ENCODE results near the gene ADIPOR1.
A peak's percentile ranks its signal among the peaks of the same experiment; 100 is the strongest.
"Not testable (repeated sequence)": the region's sequence is repeated elsewhere in the genome, so short reads cannot be mapped to it uniquely, and the experiment has no call there.

ADIPOR1 gene

GRCh38 chr1:202957733-202958543, at the start of gene ADIPOR1:
TSS of gene ADIPOR1 (minus strand) at chr1:202958312. CDS start at chr1:202951070, 7,242 bp downstream.
- peak; percentile 95 for DNase-seq

GRCh38 chr1:203006948-203007871, 49.1 kb upstream of the ADIPOR1 start, which contains the start of gene TMEM183A:
TSS of gene TMEM183A (plus strand) at chr1:203007374. CDS start at chr1:203007466, 92 bp downstream.
- peak; percentile 95 for DNase-seq

GRCh38 chr1:203005395-203006142, 47.5 kb upstream of the ADIPOR1 start:
- DNase-seq = not testable (repeated sequence)

- no peak for DNase-seq
Measured at GRCh38 chr1:203002951-203003350, 44.8 kb upstream of the ADIPOR1 start.

GRCh38 chr1:203001986-203002385, 43.9 kb upstream of the ADIPOR1 start:
- no peak for DNase-seq

- DNase-seq = no peak
Measured at GRCh38 chr1:203000217-203000944, 42.3 kb upstream of the ADIPOR1 start.

- DNase-seq = peak; percentile 75
Measured at GRCh38 chr1:202998836-202999750, 41.0 kb upstream of the ADIPOR1 start.

- DNase-seq = no peak
Measured at GRCh38 chr1:202994756-202995155, 36.6 kb upstream of the ADIPOR1 start.

GRCh38 chr1:202991112-202991511, 33.0 kb upstream of the ADIPOR1 start:
- no peak for DNase-seq

- DNase-seq = no peak
Measured at GRCh38 chr1:202989879-202990278, 31.8 kb upstream of the ADIPOR1 start.

- no peak for DNase-seq
Measured at GRCh38 chr1:202987922-202988583, 29.9 kb upstream of the ADIPOR1 start.

- DNase-seq = no peak
Measured at GRCh38 chr1:202987255-202987654, 29.1 kb upstream of the ADIPOR1 start.

GRCh38 chr1:202986120-202986519, 28.0 kb upstream of the ADIPOR1 start:
- DNase-seq = not testable (repeated sequence)

- no peak for DNase-seq
Measured at GRCh38 chr1:202982715-202983430, 24.8 kb upstream of the ADIPOR1 start.

GRCh38 chr1:202981939-202982338, 23.8 kb upstream of the ADIPOR1 start:
- DNase-seq = no peak

- no peak for DNase-seq
Measured at GRCh38 chr1:202979459-202979858, 21.3 kb upstream of the ADIPOR1 start.

- DNase-seq = no peak
Measured at GRCh38 chr1:202976633-202977032, 18.5 kb upstream of the ADIPOR1 start.

GRCh38 chr1:202974856-202975255, 16.7 kb upstream of the ADIPOR1 start:
- DNase-seq = no peak

GRCh38 chr1:202972046-202972445, 13.9 kb upstream of the ADIPOR1 start:
- DNase-seq = no peak

GRCh38 chr1:202968895-202969295, 10.8 kb upstream of the ADIPOR1 start:
- peak; percentile 41 for DNase-seq
